Camera-type eye (tissue), 1 donor: ENCODE results near the gene TET1. TPM values are rescaled to one million over a fixed set of nuclear protein-coding genes. Genes with fewer than 3 reads are reported as not detected.

Experiments used
- total RNA-seq: library from RNA; depleted of rRNA; stranded (reverse); fragments of >200 nt; gene quantifications from one replicate; pipeline ENCODE4 v1.2.3, GENCODE V29; 2014

Gene TET1
- total RNA-seq: 55.9 TPM

DNA sequence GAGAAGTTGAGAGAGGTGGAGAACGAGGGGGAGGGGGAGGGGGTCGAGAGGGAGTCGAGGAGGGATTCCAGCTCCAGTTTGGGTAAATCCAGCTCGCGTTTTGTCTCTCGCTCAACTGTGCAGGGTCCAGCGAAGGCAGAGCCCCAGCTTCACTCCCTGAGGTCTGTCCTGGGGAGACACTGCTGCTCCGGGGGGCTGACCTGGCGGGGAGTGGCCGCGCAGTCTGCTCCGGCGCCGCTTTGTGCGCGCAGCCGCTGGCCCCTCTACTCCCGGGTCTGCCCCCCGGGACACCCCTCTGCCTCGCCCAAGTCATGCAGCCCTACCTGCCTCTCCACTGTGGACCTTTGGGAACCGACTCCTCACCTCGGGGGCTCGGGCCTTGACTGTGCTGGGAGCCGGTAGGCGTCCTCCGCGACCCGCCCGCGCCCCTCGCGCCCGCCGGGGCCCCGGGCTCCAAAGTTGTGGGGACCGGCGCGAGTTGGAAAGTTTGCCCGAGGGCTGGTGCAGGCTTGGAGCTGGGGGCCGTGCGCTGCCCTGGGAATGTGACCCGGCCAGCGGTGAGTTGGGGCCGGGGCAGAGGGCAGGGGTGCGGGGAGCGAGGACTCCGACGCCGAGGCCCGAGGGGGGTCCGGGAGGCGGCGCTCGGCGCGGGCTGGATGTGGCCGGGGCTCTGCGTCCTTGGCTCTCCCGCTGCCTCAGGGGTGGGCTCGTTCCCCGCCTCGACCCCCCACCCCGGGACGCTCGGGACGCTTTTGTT, at the start of gene TET1:
TET1 (plus strand) TSS at position 152 of the 757 bp plus-strand sequence. CDS start 12,002 bp downstream, outside the sequence.

GRCh38 chr10:68720793-68721672, 160.9 kb downstream of the TET1 start, which contains the start of gene CCAR1:
Gene CCAR1 (plus strand): TSS chr10:68721239. CDS start chr10:68722505, 1,266 bp downstream.

Other genes with a start within 250 kb of the TET1 start
- gene HNRNPH3, start 228.3 kb upstream of the TET1 start, total RNA-seq: 116 TPM
- gene PBLD, start 227.4 kb upstream of the TET1 start, total RNA-seq: 11.3 TPM
- 68.5 TPM for gene RUFY2, start 153.1 kb upstream of the TET1 start, total RNA-seq
- 10.2 TPM for gene DNA2, start 88.4 kb upstream of the TET1 start, total RNA-seq
- 25.3 TPM for gene SLC25A16, start 32.8 kb upstream of the TET1 start, total RNA-seq
- gene CCAR1, start 160.9 kb downstream of the TET1 start, total RNA-seq: 80.8 TPM